ENCODE data around the gene MARCHF9.
A peak's percentile ranks its signal among the peaks of the same experiment; 100 is the strongest.

Gene MARCHF9

DNA sequence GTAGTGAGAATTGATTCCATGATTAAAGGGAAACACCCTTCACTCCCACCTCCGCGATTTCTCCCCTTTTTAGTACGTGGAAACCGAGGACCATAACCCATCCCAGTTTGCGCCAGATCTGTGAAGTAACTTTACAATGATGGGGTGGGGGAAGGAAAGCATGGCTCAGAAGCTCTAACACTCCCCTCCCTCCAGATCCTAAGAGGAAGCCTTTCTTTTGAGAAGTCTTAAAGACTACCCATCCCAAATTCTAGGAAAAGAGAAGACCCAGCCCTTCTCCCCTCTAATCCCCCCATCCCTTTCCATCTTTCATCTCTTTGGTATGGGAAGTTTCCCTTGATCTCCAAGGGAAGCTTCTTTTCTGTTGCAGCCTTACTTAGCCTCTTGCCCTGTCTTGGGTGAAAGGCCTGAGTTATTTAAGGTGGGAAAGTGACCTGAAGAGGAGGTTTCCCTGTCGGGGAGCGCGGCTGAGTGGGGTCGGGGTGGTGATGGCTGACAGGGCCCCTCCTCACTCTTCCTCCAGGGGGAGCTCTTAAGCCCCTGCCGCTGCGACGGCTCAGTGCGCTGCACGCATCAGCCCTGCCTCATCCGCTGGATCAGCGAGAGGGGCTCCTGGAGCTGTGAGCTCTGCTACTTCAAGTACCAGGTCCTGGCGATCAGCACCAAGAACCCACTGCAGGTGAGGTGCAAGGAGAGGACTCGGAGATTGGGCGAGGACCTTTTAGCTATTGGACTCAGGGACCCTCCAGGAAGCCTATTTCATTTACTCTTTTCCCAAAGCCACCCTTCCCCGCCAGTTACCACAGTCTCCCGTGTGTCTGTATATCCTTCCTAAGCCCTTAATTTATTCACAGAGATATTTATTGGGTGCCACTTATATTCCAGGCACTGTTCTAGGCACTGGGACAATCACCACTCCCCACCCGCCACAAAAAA, 1.8 kb downstream of the MARCHF9 start:
- DNase-seq: peak; percentile 53

DNA sequence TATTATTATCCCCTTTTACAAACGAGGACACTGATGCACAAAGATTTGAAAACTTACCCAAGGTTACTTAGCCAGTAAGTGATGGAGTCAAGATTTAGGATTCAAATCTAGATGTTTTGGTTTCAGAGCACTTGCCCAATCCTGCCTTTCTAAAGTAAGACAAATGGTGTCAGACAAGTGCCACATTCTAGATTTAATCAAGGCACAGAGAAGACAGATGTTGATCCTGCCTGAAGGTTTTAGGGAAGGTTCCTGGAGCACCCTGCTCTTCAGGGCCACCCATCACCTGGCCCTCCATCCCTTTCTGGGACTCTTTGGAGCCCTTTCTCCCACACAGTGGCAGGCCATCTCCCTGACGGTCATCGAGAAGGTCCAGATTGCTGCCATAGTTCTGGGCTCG, 2.9 kb downstream of the MARCHF9 start:
- no peak for DNase-seq

DNA sequence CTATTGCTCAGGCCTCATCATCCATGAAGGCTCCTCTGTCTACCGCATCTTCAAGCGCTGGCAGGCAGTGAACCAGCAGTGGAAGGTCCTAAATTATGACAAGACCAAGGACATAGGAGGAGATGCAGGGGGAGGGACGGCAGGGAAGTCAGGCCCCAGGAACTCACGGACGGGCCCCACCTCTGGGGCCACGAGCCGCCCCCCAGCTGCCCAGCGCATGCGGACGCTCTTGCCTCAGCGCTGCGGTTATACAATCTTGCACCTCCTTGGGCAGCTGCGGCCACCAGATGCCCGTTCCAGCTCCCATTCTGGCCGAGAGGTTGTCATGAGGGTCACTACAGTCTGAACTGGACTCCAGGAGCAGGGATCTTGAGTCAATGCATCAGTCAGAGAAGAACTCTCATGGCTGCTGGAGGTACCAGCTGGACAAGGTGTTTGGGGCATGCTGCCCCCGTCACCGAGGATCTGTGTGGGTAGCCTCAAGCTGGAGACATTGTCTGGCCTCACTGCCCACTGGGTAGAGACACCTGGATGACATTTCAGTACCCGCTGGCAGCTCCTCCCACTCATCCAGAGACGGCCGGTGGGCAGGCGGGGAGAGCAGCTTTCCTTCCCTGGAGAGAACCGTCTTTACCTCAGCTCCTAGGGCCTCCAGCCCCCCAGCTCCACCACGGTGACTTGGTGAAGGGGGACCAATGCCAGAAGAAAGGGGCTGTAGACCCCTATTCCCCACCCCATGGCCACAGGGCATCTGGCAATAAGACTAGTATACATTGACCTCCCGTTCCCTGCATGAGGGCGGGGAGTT, 3.9 kb downstream of the MARCHF9 start:
- DNase-seq: no peak

DNA sequence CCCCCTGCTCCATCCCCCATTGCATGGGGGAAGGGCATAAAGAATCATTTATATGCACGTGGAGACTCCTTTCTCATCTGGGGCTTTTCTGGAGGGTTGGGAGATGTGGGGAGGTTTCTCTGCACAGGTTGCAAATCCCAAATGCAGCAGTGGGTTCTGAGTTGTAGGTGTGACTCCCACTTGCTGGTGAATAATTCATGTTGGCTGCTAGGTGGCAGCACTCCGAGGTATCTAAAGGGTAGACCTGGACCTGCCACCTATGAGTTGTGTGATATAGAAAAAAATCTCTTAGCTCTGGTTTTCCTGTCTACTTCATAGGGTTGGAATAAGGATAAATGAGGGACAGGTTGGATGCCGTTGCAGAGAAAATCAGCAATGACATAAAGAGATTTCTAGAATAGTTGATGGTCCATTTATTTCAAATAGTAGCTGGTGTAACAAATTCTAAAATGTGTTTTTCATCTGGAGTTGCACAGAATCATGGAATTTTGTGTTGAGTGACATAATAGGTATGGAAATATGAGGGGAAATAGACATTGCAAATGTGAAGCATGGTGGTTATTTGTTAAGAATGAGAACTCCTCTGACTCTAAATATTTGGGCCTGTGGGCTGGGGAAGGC, 4.6 kb downstream of the MARCHF9 start:
- DNase-seq: no peak

DNA sequence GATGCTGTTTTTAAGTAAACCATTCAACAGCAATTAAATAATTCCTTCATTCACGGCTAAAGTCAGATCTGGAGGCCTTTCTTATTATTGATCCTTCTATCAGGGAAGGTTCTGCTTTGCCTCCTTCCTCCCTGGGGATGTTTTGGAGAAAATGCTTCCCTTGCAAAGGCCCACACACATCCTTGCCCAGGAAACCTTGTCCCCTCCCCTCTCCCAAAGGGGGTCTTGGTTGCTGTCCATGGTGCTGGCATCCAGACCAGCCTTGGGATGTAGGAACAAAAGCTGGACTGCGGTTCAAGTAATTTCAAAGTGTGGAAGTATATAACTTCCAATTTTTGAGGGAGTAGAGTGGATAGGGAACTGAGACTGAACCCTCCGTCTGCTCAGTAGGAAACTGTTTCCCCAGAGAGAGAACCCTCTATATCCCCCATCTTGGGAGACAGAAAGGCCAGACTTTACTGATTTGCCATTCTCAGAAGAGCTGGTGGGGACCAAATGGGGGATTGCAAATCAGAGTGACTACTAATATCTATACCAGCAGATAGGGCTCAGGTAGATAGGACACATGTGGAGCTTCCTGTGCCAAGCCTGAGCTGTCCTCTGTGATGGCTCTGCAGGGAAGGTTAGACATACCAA, 5.6 kb downstream of the MARCHF9 start:
- DNase-seq: no peak

DNA sequence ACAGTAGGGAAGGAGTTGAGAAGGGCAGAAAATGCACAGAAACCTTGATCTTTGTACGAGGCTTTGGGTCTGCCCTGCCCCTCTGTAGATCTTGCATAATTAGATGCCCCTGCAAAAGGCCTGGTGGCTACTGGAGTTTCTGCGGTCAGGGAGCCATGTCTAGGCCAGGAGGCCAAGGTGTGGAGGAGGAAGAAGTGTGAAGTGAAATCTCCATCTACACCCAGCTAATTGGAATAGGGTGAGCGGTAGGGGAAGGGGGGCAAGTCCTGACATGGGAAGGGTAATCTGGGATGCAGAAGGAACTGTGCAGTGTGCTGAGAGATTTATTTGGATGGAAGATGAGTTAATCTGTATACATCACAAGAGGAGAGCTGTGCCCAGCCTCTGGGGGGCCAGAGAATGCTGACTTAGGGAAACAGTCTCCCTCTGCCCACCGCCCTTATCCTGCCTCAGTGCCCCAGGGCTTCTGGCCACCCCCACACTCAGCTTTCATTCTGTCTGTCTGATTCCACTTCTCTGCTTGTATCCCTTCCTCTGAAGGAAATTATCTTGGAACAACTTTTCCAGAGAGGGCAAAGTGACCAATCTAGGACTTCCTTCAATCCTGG, 6.6 kb downstream of the MARCHF9 start:
- DNase-seq: no peak

DNA sequence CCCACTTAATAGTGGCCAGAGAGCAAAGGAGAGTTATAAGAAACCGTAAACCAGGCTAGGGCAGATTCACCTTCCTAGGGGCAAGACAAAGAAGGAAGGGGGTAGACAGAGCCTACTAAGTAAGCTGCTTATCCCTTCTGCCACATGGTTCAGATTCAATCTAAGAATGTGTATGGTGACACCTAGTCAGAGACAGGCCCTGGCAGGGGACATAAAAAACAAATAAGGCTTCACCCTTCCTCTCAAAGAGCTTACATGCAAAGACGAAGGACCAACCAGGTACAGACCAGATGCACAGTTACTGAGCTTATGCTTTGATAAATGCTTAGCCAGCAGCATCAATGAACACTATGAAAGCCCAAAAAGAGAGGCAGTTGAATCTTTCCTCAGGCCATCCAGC, 7.6 kb downstream of the MARCHF9 start:
- DNase-seq: no peak

DNA sequence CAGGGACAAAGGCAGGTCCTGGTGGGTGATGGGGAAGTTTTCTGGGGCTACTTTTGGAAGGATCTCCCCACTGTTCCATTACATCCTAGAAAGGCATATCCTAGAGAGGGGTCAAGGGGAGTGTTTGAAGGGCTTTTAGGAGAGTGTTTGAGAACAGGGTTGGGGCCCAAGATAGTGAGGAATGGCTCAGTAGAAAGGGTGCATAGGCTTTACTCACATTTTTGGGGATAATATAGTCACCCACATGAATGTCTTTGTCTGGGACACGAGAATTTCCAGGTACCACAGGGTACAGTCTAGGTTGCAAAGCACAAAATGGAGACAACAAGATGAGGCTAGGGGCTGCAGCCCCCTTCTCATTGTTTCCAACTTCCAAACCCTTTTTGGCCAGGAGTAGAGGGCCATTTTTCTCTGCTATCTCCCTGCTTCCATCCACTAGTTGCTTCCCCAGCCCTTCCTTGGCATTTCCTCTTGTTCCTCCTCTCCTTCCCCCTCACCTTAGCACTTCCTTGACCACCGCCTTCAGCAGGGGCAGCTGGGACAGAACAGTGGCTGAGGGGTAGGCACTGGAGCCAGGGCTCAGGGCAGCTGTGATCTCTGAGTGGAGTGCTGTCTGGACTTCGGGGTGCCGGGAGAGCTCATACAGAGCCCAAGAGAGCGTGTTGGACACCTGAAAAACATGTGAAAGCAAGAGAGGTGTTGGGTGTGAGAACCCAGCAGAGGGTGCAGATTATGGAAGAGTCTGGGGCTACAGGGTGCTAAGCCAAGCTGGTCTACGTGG, 9.2 kb downstream of the MARCHF9 start:
- no peak for DNase-seq

DNA sequence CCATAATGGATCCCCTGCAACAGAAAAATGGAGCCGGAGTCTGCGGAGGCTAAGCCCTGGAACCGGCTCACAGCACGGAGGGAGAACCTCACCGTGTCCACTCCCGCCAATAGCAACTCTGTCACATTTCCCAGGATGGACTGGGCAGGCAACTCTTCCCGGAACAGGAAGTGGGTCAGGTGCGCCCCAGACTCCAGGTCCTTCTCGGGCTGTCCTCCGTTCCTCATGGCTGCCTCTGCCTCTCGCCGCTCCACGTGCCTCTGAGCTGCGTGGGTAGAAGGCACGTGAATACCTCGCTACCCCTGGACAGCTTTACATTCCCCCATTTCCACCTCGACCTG, 9.7 kb downstream of the MARCHF9 start:
- DNase-seq: no peak

DNA sequence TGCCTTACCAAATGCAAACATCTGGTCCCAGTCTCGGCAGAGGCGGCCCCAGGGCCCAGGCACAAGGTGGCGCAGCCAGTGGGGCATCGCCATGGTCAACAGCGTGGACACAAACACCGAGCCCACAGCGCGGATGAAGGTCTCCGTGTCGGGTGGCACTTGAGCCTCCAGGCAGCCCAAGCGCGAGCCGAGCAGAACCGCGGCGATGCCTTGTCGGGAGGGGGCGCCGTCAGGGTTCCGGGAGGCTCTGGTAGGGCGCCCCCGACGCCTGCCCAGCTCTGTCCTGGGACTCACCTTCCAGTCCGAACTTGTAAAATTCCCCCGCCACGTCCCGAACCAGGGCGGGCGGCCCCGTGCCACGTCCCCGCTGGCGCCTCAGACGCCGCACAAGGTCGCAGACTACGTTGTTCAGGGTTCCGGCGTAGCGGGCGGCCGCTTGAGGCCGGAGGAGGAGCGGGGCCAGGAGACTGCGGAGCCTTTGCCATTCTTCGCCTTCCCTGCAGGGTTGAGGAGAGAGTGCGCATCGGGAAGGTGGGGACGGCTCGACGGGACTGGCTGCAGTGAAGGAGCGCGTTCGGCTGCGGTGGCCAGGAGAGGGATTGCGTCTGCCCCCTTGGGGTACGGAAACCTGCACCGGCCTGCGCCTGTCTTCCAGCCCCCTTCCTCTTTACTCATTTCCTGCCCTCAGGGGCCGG, 10.2 kb downstream of the MARCHF9 start:
- DNase-seq: no peak

DNA sequence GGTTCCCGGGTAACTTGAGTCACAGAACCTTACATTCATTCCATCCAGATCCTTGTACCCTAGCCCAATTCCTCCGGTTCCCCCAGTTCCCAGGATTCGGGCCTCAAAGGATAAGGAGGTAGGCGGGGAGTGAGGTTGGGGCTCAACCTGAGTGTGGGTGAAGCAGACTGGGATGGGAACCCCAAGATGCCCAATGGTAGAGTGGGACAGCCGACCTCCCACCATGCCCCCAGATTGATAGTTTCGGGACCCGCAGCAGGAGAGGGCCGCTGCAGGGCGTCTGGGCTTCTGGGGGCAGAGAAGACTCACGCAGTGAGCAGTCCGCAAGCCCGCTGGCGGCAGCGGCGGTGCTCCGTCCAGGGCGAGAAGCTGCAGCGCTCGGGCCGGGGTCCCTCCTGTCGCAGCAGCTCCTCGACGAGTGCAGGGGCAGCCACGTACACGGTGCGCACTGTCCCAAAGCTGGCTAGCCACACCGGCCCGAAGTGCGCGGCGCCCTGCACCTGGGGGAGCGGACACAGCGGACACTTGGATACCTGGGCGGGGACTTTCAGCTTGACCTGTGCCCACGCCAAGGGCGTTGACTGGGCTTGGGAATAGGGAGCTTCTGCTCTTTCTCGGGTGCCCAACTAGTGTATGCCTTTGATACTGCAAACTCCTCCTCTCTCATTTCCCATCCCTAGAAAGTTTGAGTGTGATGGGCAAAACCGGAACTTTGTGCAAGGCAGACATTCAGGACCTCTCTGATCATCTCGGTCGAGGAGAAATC, 11.0 kb downstream of the MARCHF9 start:
- DNase-seq: no peak

DNA sequence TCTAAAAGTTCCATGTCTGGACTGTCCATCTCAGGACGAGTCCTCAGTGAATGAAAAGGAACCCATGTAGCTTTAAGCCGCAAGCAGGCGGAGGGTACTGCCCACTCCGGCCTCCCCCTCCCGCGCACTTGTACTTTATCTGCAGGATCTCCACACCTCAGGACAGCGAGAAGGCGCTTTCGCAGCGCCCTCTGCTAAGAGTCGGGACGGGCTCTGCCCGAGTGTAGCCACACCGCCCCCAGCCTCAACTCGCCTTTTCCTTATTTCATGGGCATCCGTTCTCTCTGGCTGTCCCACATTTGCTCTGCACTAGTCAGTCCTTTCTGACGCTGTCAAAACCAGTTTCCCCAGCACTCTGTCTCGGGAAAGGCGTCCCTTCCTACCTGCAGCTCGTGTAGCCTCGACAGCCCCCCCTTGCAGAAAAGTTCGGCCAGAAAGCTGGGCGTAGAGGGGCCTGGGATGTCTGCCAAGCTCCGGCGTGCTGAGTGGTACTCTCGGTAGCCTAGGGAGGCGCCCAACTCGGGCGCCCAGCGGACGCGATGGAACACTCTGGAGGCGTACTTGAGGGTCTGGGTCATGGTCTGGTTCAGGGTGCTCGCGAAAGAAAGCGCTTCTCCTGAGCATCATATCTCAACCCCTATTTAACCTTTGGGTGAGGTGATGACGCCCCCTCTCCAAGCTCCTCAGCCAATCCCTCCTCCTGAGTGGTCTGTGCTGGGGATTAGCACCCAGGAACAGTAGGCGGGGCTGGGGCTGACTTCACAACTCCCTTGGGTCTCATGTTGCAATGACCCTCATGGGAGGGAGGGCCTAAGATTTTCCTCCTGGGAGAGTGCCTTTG, 11.8 kb downstream of the MARCHF9 start, which contains the start of gene CYP27B1:
CYP27B1 (minus strand) TSS at position 615 of the 841 bp plus-strand sequence; CDS start at position 578, 37 bp downstream.
- peak; percentile 19 for DNase-seq

DNA sequence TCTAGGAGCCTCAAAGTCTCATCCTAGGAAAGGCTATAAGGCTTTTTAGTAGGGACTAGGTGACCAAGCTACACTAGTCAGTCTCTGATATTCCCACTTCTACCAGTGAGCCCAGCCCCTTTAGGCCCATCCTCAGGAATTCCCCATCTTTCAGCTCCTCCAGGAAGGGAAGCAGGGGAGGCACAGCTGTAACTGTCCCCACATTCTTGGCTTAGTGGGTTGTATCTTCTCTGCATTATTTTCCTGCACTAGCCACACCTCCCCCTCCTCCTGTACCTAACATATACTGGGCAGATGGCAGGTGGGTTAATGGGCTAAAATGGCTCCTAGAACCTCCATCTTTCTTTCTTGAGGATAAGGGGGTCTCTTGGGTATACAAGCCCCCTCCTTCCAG, 12.4 kb downstream of the MARCHF9 start:
- no peak for DNase-seq

DNA sequence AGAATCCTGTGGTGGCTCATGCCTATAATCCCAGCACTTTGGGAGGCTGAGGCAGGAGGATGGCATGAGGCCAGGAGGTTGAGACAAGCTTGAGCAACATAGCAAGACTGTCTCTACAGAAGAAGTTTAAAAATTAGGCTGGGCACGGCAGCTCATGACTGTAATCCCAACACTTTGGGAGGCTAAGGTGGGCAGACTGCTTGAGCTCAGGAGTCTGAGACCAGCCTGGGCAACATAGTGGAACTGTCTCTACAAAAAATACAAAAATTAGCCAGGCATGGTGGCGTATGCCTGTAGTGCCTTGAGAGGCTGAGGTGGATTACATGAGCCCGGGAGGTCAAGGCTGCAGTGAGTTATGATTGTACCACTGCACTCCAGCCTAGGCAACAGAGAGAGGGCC, 13.0 kb downstream of the MARCHF9 start:
- no peak for DNase-seq

DNA sequence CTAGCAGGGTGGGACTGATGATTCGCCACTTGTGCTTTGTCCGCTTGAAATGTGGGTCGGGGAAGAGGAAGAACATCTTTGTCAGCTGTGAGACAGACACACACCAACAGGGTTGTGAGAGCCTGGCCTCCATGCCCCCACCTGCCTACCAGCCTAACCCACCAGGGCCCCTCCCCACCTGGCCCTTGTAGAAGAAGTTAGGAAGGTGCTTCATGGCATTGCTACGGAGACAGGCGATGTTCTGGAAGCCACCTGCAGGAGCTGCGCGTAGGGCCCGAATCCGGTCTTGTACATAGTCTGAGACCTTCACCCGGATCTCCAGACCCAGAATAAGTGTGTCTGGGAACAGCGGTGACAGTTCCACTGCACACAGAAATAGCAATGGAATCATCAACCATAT, 14.7 kb downstream of the MARCHF9 start:
- DNase-seq: no peak

DNA sequence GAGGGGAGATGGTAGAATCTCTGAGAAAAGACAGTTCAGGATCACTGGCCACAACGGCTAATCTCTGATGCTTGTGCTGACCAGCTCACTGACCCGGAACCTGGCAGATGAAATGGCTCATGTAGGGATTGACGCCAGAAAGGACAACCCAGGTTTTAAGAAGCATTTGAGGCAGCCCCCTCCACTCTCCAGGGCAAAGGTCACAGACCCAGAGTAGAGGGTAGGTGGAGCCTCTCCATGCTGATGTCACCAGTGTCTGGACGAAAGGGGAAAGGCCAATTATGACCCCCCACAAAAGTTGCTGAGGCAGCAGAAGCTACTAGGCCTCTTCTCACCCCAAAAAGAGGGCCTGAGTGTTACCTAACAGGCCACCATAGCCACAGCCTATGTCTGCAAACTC, 15.8 kb downstream of the MARCHF9 start:
- no peak for DNase-seq

DNA sequence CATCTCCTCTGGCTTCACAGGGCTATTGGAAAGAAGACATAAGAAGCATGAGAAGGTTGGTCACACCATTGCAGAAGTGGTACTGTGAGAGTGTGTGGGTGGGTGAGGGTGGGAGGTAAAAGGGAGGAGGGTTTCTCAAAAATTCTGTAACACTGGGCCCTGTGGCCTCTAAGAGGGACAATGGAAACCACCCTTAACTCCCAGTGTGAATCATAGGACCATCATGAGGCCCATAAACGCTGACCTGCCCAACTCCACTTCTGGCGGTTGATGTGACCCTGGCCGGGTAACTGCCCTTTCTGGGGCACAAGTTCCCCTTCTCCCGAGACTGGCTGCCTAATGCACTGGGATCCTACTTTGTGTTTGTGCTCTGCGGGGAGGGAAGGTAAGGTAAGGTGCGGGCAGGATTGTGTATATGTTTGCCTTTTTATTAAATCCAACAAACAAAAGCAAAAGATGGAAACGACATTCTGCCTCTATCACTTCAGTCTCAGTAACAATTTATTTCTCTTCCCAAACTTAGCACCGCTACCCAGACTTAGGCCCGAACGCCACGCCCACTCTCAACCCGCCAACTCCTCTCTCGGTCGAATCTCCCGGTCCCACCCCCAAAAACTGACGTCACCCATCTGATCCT, 16.5 kb downstream of the MARCHF9 start:
- DNase-seq: peak; percentile 91

DNA sequence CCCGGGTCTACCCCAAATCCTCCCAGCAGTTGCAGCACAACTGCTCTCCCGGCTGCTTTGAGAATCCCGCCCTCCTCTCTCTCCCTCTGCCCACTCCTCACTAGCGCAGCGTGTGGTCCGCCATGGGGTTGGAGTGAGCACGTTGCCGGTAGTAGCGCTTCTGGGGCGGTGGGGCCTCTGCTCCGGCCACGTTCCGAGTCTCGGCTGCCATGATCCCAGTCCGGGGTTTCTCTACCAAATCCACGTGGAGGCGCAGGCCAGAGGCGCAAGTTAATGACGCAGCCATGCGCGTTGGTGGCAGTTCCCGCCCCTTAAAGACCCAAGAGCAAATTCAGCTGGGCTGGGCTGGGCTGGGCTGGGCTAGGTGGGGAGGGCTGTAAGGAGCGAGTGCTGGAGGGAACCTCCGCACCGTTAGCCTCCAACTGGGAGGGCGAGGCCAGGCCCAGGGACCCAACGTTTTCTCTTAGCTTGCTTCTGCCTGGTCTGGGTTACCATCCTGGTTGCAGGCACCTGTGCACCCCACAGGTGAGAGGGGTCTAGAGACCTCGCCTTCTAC, 17.0 kb downstream of the MARCHF9 start, which contains the start of gene METTL1:
METTL1 (minus strand) TSS at position 233 of the 556 bp plus-strand sequence; CDS start at position 211, 22 bp downstream.
- DNase-seq: peak; percentile 96

Measured in MV-4-11 (cell line).